Epithelial cell of proximal tubule (primary cell): Measurements from ENCODE around the gene CGNL1. TPM values are rescaled to one million over a fixed set of nuclear protein-coding genes. Genes with fewer than 3 reads are reported as not detected.

Experiments
- DNase-seq: peaks from one replicate; pipeline ENCODE4 v3.0.0-alpha.2; 2011; ENCODE audit warnings: low read depth
- H3K4me3 ChIP-seq: 2 replicates; pipeline ENCODE4 v1.5.1; 2011; ENCODE audit warnings: low read depth, mild to moderate bottlenecking, low read length
- total RNA-seq: library from RNA; depleted of rRNA; stranded (reverse); fragments of >200 nt; gene quantifications from 2 replicates; pipeline ENCODE4 v1.2.3, GENCODE V29; 2015
- TF ChIP-seq, protein P1 (sequence below): conservative IDR thresholded peaks from 2 replicates; pipeline ENCODE4 v1.5.1; 2012; ENCODE audit warnings: low read depth, mild to moderate bottlenecking, low read length

The CGNL1 gene
- total RNA-seq, 1 donor from 2014 or later = 3.2 TPM

GRCh38 chr15:57384024-57384423 is 7.7 kb downstream of the CGNL1 start:
- no peak overlapping the region for H3K4me3 ChIP-seq
- TF ChIP-seq, protein P1, sequence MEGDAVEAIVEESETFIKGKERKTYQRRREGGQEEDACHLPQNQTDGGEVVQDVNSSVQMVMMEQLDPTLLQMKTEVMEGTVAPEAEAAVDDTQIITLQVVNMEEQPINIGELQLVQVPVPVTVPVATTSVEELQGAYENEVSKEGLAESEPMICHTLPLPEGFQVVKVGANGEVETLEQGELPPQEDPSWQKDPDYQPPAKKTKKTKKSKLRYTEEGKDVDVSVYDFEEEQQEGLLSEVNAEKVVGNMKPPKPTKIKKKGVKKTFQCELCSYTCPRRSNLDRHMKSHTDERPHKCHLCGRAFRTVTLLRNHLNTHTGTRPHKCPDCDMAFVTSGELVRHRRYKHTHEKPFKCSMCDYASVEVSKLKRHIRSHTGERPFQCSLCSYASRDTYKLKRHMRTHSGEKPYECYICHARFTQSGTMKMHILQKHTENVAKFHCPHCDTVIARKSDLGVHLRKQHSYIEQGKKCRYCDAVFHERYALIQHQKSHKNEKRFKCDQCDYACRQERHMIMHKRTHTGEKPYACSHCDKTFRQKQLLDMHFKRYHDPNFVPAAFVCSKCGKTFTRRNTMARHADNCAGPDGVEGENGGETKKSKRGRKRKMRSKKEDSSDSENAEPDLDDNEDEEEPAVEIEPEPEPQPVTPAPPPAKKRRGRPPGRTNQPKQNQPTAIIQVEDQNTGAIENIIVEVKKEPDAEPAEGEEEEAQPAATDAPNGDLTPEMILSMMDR = no peak
- no peak for DNase-seq

DNA sequence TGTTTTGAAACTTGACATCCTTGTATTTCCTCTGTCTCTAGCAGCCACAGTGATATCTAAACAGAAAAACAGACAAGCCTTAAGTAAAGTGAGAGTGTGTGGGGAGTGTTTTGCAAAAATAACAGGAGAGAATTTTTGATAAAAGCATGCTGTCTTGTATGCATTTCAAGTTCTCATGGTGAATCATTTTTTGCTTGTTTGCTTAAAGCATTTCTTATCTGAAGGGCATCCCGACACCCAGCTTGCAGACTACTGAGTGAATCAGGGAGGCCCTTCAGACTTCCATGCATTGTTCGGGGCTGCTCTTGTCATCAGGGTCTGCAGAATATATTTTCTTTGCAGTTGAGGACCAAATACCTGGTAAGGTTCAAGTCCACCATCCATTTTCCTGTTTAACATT is 8.5 kb downstream of the CGNL1 start:
- TF ChIP-seq, protein P1 = no peak
- no peak for DNase-seq
- no peak overlapping the region for H3K4me3 ChIP-seq

DNA sequence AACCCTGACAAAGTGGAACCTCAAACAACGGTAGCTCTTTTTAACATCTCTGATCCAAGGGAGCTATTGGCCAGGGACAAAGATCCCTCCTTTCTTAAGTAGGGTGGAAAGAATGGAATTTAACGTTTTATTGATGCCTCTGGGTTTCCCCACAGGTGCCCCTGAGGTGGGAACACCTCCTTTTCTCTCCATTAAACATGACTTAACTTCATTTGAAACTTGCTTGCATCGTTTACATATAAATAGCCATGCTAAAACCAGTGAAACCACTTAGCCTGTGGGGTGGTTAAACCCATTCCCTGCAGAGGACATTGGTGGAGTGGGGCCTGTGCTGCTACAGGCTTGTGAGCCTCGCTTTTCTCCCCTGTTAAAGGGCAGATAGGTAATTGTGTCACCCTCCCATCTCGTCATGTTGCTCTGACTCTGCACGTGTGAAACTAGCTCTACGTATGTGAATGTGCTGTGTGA is 9.7 kb downstream of the CGNL1 start:
- no peak for DNase-seq
- TF ChIP-seq, protein P1 = no peak

GRCh38 chr15:57386976-57387375 is 10.7 kb downstream of the CGNL1 start:
- no peak for DNase-seq
- TF ChIP-seq, protein P1 = no peak
- no peak overlapping the region for H3K4me3 ChIP-seq

More for the DNA sequence above, 9.7 kb downstream of the CGNL1 start:
- H3K4me3 ChIP-seq = no peak overlapping the region

- DNase-seq = no peak
- H3K4me3 ChIP-seq = peak overlapping the region; percentile 7
- TF ChIP-seq, protein P1 = no peak
Observed at GRCh38 chr15:57387564-57388076, 11.3 kb downstream of the CGNL1 start.

GRCh38 chr15:57388464-57388863 is 12.2 kb downstream of the CGNL1 start:
- no peak for DNase-seq
- TF ChIP-seq, protein P1 = no peak
- peak overlapping the region; percentile 7 for H3K4me3 ChIP-seq

GRCh38 chr15:57389991-57390390 is 13.7 kb downstream of the CGNL1 start:
- DNase-seq = no peak
- H3K4me3 ChIP-seq = no peak overlapping the region
- TF ChIP-seq, protein P1 = no peak
